Lower lobe of right lung (tissue), 2 donors: Measurements from ENCODE around the gene MMP21. TPM values are rescaled to one million over a fixed set of nuclear protein-coding genes. Genes with fewer than 3 reads are reported as not detected.

Source experiments
- ATAC-seq, 2 donors: fragments of 200-7000 bp; cut with Tn5 transposase; one replicate each; pipeline ENCODE4 v1.9.1; 2020 to 2022; ENCODE audit warnings: mild to moderate bottlenecking in 2 of 2, moderate library complexity in 2 of 2
- DNase-seq: peaks from one replicate; pipeline ENCODE4 v3.0.0-alpha.2; 2020
- H3K27ac ChIP-seq: fragments of 200-600 bp; one replicate; pipeline ENCODE4 v1.8.0; 2022
- H3K27me3 ChIP-seq: fragments of 200-600 bp; one replicate; pipeline ENCODE4 v1.8.0; 2022; ENCODE audit warnings: low read depth
- H3K36me3 ChIP-seq: fragments of 200-600 bp; one replicate; pipeline ENCODE4 v1.8.0; 2022; ENCODE audit warnings: mild to moderate bottlenecking
- H3K4me1 ChIP-seq: fragments of 200-600 bp; one replicate; pipeline ENCODE4 v1.8.0; 2022
- H3K4me3 ChIP-seq: fragments of 200-600 bp; one replicate; pipeline ENCODE4 v1.8.0; 2022; ENCODE audit warnings: mild to moderate bottlenecking
- H3K9me3 ChIP-seq: fragments of 200-600 bp; one replicate; pipeline ENCODE4 v1.8.0; 2022
- intact Hi-C: fragments of 100-400 bp; cut with DNase I; formaldehyde crosslinking; loops from one replicate; pipeline ENCODE4 v1.11.0; 2022
- total RNA-seq: library from RNA; stranded (reverse); fragmentation: NEBNext Ultra II Directional; extraction: Animal tissue kit (Norgen Biotek cat#: 25700); gene quantifications from one replicate; pipeline ENCODE4 v1.2.1, GENCODE V29; 2021
- TF ChIP-seq, protein P1 (sequence below): fragments of 200-600 bp; IDR thresholded peaks from one replicate; pipeline ENCODE4 v1.8.0; 2022; ENCODE audit warnings: antibody characterized with exemption, mild to moderate bottlenecking
- donor health status: DM: no; HTN: yes; CAD: no; lungs with severe emphysema.

MMP21 gene
- total RNA-seq, 1 donor from 2014 or later, result not detected

DNA sequence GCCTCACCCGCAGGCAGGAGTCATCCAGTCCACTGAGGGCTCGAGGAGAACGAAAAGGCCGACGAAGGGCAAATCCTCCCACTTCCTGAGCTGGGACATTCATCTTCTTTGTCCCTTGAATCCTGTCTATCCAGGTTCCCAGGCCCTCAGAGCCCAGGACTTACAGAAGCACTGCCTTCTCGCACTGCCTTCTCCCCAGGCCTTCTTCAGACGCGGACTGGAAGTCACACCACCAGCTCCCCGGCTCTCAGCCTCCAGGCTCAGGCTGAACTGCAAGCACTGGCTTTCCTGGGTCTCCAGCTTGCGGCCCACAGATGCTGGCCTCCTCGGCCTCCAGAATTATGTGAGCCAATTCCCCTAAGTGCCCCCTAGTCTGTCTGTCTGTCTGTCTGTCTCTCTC lies 6.4 kb upstream of the MMP21 start:
- Histone ChIP-seq H3K9me3 (no peaks in the 10 kb centered on the region), H3K27me3 (peaks cover 6% of the 10 kb centered on the region), H3K4me1 (no peaks in the 10 kb centered on the region), H3K4me3 (no peak overlapping the region), H3K36me3 (no peaks in the 10 kb centered on the region), H3K27ac (no peak overlapping the region)
- intact Hi-C loops, result no loop called here
- ATAC-seq (no peak), DNase-seq (no peak)
- TF ChIP-seq, protein P1, sequence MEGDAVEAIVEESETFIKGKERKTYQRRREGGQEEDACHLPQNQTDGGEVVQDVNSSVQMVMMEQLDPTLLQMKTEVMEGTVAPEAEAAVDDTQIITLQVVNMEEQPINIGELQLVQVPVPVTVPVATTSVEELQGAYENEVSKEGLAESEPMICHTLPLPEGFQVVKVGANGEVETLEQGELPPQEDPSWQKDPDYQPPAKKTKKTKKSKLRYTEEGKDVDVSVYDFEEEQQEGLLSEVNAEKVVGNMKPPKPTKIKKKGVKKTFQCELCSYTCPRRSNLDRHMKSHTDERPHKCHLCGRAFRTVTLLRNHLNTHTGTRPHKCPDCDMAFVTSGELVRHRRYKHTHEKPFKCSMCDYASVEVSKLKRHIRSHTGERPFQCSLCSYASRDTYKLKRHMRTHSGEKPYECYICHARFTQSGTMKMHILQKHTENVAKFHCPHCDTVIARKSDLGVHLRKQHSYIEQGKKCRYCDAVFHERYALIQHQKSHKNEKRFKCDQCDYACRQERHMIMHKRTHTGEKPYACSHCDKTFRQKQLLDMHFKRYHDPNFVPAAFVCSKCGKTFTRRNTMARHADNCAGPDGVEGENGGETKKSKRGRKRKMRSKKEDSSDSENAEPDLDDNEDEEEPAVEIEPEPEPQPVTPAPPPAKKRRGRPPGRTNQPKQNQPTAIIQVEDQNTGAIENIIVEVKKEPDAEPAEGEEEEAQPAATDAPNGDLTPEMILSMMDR, result no peak

DNA sequence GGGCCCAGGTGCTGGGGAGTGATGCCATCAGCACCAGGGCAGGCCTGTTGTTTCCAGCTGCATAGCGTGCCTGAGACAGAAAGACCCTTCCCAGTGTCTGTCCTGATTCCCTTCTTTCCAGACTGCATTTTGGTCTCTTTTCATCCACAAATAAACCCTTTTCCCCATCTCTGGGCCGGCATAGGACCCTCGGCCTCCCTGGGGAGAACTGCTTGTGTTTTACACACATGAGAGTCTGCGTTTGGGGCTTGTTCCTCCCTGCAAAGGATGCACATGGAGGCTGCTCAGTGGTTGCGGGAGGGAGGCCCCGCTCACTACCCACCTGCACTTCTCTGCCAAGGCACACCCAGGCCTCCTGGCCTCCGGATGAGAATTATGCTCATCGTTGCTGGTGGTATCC lies 5.8 kb upstream of the MMP21 start:
- Histone ChIP-seq H3K4me3 (no peak overlapping the region), H3K4me1 (no peaks in the 10 kb centered on the region), H3K36me3 (no peaks in the 10 kb centered on the region), H3K27ac (no peak overlapping the region), H3K27me3 (peaks cover 6% of the 10 kb centered on the region), H3K9me3 (no peaks in the 10 kb centered on the region)
- DNase-seq, result no peak
- intact Hi-C loops, result no loop called here
- TF ChIP-seq, protein P1, result no peak
- ATAC-seq, result no peak

DNA sequence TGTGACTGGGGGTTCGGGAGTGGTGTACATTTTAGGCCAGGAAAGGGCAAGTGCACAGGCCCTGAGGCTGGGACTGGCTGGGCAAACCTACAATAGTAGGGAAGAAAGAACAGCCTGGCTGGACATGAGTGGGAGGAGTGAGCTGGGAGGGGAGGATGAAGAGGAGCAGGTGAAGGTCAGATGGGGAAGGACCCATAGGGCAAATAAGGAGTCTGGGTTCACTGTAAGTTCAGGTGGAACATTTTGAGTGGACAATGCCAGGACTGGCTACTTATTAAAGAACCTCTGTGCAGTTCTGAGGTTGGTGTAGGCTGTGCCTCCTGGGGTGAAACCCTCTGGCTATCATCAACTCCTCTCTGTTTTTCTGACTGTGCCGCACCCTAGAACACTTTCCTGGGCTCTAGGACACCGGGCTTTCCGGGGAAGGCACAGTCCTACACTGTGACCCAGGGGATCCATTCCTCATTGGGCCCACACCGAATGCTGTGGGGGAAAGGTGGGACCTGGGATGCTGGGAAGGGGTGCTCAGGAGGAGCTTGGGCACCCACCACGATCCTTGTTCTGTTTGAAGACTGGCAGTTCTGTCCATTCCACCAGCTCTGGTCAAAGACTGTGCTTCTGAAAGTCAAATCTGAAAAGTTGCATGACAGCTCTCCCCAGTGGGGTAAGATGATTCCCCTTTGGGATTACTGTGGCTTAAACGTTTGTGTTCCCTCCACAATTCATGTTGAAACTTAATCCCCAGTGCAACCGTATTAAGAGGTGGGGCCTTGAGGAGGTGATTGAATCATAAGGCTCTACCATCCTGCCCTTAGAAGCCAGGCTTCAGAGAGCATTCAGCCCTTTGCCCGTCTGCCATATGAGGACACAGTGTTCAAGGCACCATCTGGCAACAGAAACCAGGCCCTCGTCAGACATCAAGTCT lies 4.0 kb upstream of the MMP21 start:
- Histone ChIP-seq H3K36me3 (no peaks in the 10 kb centered on the region), H3K4me1 (no peaks in the 10 kb centered on the region), H3K27me3 (peaks cover 6% of the 10 kb centered on the region), H3K4me3 (no peak overlapping the region), H3K27ac (no peak overlapping the region), H3K9me3 (no peaks in the 10 kb centered on the region)
- intact Hi-C loops, result no loop called here
- no peak for DNase-seq
- ATAC-seq, result no peak
- TF ChIP-seq, protein P1, result no peak

DNA sequence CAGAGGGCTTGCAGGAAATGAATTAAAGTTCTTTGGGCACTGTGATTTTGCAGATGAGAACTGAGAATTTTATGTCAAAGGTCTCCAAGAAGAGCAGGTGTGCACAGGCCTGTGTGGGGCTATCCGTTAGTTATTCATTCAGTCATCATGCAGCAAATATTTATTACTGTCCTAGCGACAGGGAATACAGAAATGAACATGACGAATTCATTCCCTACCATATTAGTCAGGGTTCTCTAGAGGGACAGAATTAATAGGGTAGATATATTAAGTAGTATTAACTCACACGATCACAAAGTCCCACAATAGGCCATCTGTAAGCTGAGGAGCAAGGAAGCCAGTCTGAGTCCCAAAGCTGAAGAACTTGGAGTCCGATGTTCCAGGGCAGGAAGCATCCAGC lies 2.9 kb upstream of the MMP21 start:
- no peaks in the 10 kb centered on the region for H3K4me1 ChIP-seq
- no peaks in the 10 kb centered on the region for H3K9me3 ChIP-seq
- no peaks in the 10 kb centered on the region for H3K36me3 ChIP-seq
- no peak overlapping the region for H3K4me3 ChIP-seq
- H3K27ac ChIP-seq, result no peak overlapping the region
- TF ChIP-seq, protein P1, result no peak
- ATAC-seq, result no peak
- peaks cover 6% of the 10 kb centered on the region for H3K27me3 ChIP-seq
- no peak for DNase-seq
- intact Hi-C loops, result no loop called here

DNA sequence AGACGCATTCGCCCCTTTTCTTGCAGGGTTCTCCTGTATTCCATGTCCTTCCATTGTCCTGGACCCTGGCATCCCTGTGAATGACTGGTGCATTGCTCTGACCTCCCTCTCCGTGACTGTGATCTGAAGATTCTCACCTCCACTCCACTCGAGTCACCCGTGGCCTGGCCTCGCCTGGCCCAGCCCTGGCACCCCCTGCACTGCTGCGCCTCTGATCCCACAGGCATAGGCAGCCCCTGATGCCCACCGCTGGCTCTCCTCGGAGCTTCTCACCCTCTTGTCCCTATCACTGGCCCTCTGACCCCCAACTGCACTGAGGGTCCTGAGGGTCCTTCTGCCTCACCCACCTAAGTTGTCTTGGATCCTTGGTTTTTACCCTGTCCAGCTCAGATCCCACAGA lies 2.2 kb upstream of the MMP21 start:
- H3K27ac ChIP-seq, result no peak overlapping the region
- no peaks in the 10 kb centered on the region for H3K4me1 ChIP-seq
- ATAC-seq, result no peak
- H3K4me3 ChIP-seq, result no peak overlapping the region
- intact Hi-C loops, result no loop called here
- H3K27me3 ChIP-seq, result peaks cover 6% of the 10 kb centered on the region
- no peaks in the 10 kb centered on the region for H3K36me3 ChIP-seq
- no peaks in the 10 kb centered on the region for H3K9me3 ChIP-seq
- TF ChIP-seq, protein P1, result no peak
- DNase-seq, result no peak
